A673 (cell line): ENCODE results near the gene TMC3.

Source experiments
- CTCF ChIP-seq: fragments of 300-800, 200-600 bp; sonication (generic); conservative IDR thresholded peaks from 2 replicates; pipeline ENCODE4 v1.5.1; 2017; ENCODE audit warnings: low read depth, mild to moderate bottlenecking, antibody characterized with exemption, low read length, moderate library complexity, mixed read lengths
- EZH2 ChIP-seq: fragments of 200-600 bp; sonication (generic); IDR thresholded peaks from 2 replicates; pipeline ENCODE4 v1.6.1; 2017; ENCODE audit warnings: borderline replicate concordance, low read depth, mild to moderate bottlenecking, mixed read lengths, antibody characterized with exemption, low read length; ENCODE audit not compliant: poor library complexity, severe bottlenecking

DNA sequence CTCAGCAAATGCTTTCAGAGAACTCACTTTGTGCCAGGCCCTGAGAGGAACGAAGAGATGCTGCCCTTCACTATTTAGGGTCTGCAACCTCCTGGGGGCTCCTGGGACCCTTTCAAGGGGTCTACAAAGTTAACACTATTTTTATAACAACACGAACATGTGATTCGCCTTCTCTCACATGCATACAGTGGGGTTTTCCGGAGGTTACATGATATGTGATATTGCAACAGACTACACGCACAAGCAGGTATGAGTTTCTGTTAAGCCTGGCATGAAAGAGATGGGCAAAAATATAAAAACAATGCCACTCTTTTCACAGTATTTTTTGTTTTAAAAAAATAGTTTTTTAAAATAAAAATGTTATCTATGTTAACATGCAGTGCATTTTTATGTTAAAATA lies 60.3 kb downstream of the TMC3 start:
- TF ChIP-seq CTCF (no peak), EZH2 (no peak)
